Spleen (tissue), 11 donors: Measurements from ENCODE around the gene CEP350. TPM values are rescaled to one million over a fixed set of nuclear protein-coding genes. Genes with fewer than 3 reads are reported as not detected.
"Not testable (repeated sequence)": the region's sequence is repeated elsewhere in the genome, so short reads cannot be mapped to it uniquely, and the experiment has no call there.

ENCODE experiments used
- DNase-seq: peaks from one replicate; pipeline ENCODE4 v3.0.0-alpha.2; 2020
- H3K27ac ChIP-seq, 8 donors: fragments of 200-600 bp; sonication (generic) in 7 of 8; 1 replicate in 4 of 8; 2 replicates in 4 of 8; pipeline versions ENCODE4 v1.5.0 to v1.8.0; 2016 to 2021; ENCODE audit warnings: inconsistent platforms in 4 of 8, mild to moderate bottlenecking in 4 of 8, moderate library complexity in 1 of 8
- H3K27me3 ChIP-seq, 7 donors: fragments of 200-600 bp; sonication (generic) in 6 of 7; replicated peaks in 1 of 7; 1 replicate in 4 of 7; 2 replicates in 3 of 7; pipeline versions ENCODE4 v1.5.0 to v1.8.0; 2016 to 2021; ENCODE audit warnings: inconsistent platforms in 3 of 7, mild to moderate bottlenecking in 1 of 7
- H3K36me3 ChIP-seq, 6 donors: fragments of 200-600 bp; sonication (generic) in 5 of 6; 1 replicate in 4 of 6; 2 replicates in 2 of 6; pipeline versions ENCODE4 v1.5.0 to v1.8.0; 2016 to 2021; ENCODE audit warnings: inconsistent platforms in 2 of 6
- H3K4me1 ChIP-seq, 6 donors: fragments of 200-600 bp; sonication (generic) in 5 of 6; 1 replicate in 3 of 6; 2 replicates in 3 of 6; pipeline versions ENCODE4 v1.5.0 to v1.8.0; 2016 to 2021; ENCODE audit warnings: inconsistent platforms in 3 of 6
- H3K4me3 ChIP-seq, 8 donors: fragments of 200-600 bp; sonication (generic) in 7 of 8; 1 replicate in 4 of 8; 2 replicates in 4 of 8; pipeline versions ENCODE4 v1.5.0 to v1.8.0; 2016 to 2021; ENCODE audit warnings: inconsistent platforms in 4 of 8, mild to moderate bottlenecking in 4 of 8, moderate library complexity in 2 of 8
- H3K9me3 ChIP-seq, 8 donors: fragments of 200-600 bp; sonication (generic) in 7 of 8; 1 replicate in 4 of 8; 2 replicates in 4 of 8; pipeline versions ENCODE4 v1.5.0 to v1.8.0; 2016 to 2021; ENCODE audit warnings: inconsistent platforms in 4 of 8
- POLR2A ChIP-seq, 3 donors: fragments of 450-650 bp; IDR thresholded peaks; one replicate each; pipeline ENCODE4 v1.5.1; 2017; ENCODE audit warnings: antibody characterized with exemption in 3 of 3, mild to moderate bottlenecking in 1 of 3
- POLR2AphosphoS5 ChIP-seq, 3 donors: sonication (generic); formaldehyde crosslinking; IDR thresholded peaks; one replicate each; pipeline ENCODE4 v1.5.1; 2017; ENCODE audit warnings: antibody characterized with exemption in 3 of 3
- WGBS, 5 donors: extraction: QIAGEN DNeasy Blood & Tissue Kit in 3 of 5; methylation state at CpG; one replicate each; pipeline versions ENCODE4 v1.1.5 to v1.1.7; 2013 to 2018; 5-methylcytosine and 5-hydroxymethylcytosine counted together
- intact Hi-C: fragments of 100-400 bp; cut with DNase I; formaldehyde crosslinking; loops from one replicate; pipeline ENCODE4 v1.15.0; 2023; ENCODE audit warnings: low total_unique reads
- polyA plus RNA-seq, 3 donors: library from polyadenylated mRNA; stranded (reverse); fragments of 200-250 nt; gene quantifications; one replicate each; pipeline ENCODE4 v1.2.1, GENCODE V29; 2013
- total RNA-seq, 7 donors: library from RNA; depleted of rRNA in 3 of 7; stranded (reverse); fragments of >200 nt in 3 of 7; fragmentation: NEBNext Ultra II Directional in 4 of 7; extraction: Animal tissue kit (Norgen Biotek cat#: 25700) in 4 of 7; gene quantifications; one replicate each; pipeline versions ENCODE4 v1.1.0 to v1.2.1, GENCODE V29; 2016 to 2021
- TF ChIP-seq, protein P1 (sequence below), 11 experiments: fragments of 200-600 bp in 7 of 11; fragments of 450-650 bp in 4 of 11; sonication (generic) in 4 of 11; IDR thresholded peaks in 8 of 11; conservative IDR thresholded peaks in 3 of 11; 1 replicate in 7 of 11; 2 replicates in 4 of 11; pipeline versions ENCODE4 v1.4.0 to v1.8.0; 2016 to 2021; ENCODE audit warnings: antibody characterized with exemption in 11 of 11, inconsistent platforms in 4 of 11, mild to moderate bottlenecking in 1 of 11
- donor health status: healthy with polysubstance abuse.
- donor health status: DM: no; HTN: no; CAD: no; lungs with moderate emphysema.
- donor health status: DM: no; HTN: no; CAD: no.
- donor health status: Bipolar disorder and iron deficiency.
- donor health status: healthy.
- donor health status: DM: no; HTN: no; CAD: no.
- donor health status: DM: yes; HTN: yes; CAD: no.

Gene CEP350
- total and polyA plus RNA-seq, 10 donors, result 3.5 to 89.2 (median 66.0) TPM

DNA sequence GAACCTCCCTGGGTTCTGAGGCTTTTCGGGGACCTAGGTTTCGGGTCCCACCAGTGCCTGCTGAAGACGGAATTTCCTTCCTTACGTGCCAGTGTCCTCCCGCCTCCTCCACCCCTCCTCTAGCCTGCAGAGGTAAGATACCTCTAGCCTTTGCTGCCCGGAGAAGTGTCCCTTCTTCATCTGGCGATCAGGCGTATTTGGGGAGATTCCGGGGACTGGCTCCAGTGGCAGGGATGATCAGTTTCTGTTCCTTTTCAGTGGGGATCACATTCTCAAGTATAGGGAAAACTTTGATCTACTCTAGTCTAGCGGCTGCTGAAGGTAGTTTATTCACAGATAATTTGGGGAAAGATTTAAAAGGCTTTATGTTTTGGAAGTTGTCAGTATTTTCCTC lies 674 bp downstream of the CEP350 start:
- H3K27ac ChIP-seq, result peak overlapping the region; percentile 89 to 98 (median 97)
- no peaks in the 10 kb centered on the region for H3K27me3 ChIP-seq
- H3K4me3 ChIP-seq, result peak overlapping the region; percentile 62 to 95 (median 86)
- no peaks in the 10 kb centered on the region for H3K9me3 ChIP-seq
- 0 to 2% (median 1%) methylated on average over 10 of the region's 10 CpGs for WGBS, 5 donors
- peaks cover 18 to 83% (median 60%) of the 10 kb centered on the region in 6 donors for H3K4me1 ChIP-seq
- no peak for DNase-seq
- no peaks in the 10 kb centered on the region for H3K36me3 ChIP-seq
- intact Hi-C loops, result no loop called here
- TF ChIP-seq POLR2A (IDR thresholded peaks at IDR 0.05) (no peak), POLR2AphosphoS5 (IDR thresholded peaks at IDR 0.05) (peak in 1 of 3 donors; percentile 5)
- TF ChIP-seq, protein P1, sequence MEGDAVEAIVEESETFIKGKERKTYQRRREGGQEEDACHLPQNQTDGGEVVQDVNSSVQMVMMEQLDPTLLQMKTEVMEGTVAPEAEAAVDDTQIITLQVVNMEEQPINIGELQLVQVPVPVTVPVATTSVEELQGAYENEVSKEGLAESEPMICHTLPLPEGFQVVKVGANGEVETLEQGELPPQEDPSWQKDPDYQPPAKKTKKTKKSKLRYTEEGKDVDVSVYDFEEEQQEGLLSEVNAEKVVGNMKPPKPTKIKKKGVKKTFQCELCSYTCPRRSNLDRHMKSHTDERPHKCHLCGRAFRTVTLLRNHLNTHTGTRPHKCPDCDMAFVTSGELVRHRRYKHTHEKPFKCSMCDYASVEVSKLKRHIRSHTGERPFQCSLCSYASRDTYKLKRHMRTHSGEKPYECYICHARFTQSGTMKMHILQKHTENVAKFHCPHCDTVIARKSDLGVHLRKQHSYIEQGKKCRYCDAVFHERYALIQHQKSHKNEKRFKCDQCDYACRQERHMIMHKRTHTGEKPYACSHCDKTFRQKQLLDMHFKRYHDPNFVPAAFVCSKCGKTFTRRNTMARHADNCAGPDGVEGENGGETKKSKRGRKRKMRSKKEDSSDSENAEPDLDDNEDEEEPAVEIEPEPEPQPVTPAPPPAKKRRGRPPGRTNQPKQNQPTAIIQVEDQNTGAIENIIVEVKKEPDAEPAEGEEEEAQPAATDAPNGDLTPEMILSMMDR (IDR thresholded peaks at IDR 0.05 in 8 of 11, conservative IDR thresholded peaks at IDR 0.05 in 3 of 11), result no peak

DNA sequence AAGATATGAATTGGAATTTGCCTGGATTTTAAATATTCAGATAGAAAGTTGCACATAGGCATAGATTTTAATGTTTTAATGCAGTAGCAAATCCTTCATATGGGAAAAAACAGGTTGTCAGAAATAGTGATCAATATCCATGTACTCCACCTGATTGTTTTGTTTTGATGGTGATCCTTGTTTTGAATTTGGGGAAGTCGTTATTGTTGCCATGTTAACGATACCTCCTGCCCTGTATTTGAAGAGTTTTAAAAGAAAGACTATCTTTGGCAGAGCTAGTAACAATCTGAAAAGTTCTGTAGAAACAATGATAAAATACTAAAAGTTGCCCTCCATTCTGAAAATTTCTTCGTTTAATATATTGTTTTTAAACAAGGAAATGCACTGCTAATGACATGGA lies 1.1 kb downstream of the CEP350 start:
- Histone ChIP-seq H3K9me3 (no peaks in the 10 kb centered on the region), H3K27me3 (no peaks in the 10 kb centered on the region), H3K36me3 (no peaks in the 10 kb centered on the region), H3K4me3 (peak overlapping the region; percentile 62 to 95 (median 86)), H3K4me1 (peaks cover 18 to 86% (median 60%) of the 10 kb centered on the region in 6 donors), H3K27ac (peak overlapping the region in 6 of 8 donors; percentile 95 to 98 (median 98))
- WGBS, 5 donors, result 0 to 5% (median 3%) methylated on average over 3 of the region's 3 CpGs
- TF ChIP-seq, protein P1 (IDR thresholded peaks at IDR 0.05 in 8 of 11, conservative IDR thresholded peaks at IDR 0.05 in 3 of 11), result peak in 1 of 11 experiments; percentile 17
- no peak for TF ChIP-seq POLR2A (IDR thresholded peaks at IDR 0.05)
- DNase-seq, result no peak
- intact Hi-C loops, result no loop called here

- DNase-seq, result no peak
- intact Hi-C loops, result no loop called here
- no peak overlapping the region for H3K27ac ChIP-seq
- TF ChIP-seq, protein P1 (IDR thresholded peaks at IDR 0.05 in 8 of 11, conservative IDR thresholded peaks at IDR 0.05 in 3 of 11), result no peak
- TF ChIP-seq POLR2A (IDR thresholded peaks at IDR 0.05) (no peak), POLR2AphosphoS5 (IDR thresholded peaks at IDR 0.05) (no peak)
- 91 to 96% (median 93%) methylated on average over 3 of the region's 3 CpGs for WGBS, 5 donors
- peaks cover 0 to 4% (median 0%) of the 10 kb centered on the region in 8 donors for H3K9me3 ChIP-seq
- peaks cover 18 to 63% (median 41%) of the 10 kb centered on the region in 6 donors for H3K4me1 ChIP-seq
- no peak overlapping the region for H3K4me3 ChIP-seq
- H3K36me3 ChIP-seq, result peaks cover 0 to 14% (median 3%) of the 10 kb centered on the region in 6 donors
- H3K27me3 ChIP-seq, result no peaks in the 10 kb centered on the region
These were observed 3.7 kb downstream of the CEP350 start for GRCh38 chr1:179958359-179958758.

DNA sequence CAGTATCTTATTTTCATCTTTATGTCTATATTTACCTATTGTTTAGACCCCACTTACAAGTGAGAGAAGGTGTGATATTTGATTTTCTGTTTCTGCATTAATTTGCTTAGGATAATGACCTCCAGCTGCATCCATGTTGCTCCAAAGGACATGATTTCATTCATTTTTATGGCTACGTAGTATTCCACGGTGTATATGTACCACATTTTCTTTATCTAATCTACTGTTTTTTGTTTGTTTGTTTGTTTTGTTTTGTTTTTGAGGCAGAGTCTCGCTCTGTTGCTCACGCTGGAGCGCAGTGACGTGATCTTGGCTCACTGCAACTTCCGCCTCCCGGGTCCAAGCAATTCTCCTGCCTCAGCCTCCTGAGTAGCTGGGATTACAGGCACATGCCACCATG lies 7.6 kb downstream of the CEP350 start:
- H3K27me3 ChIP-seq, H3K27ac ChIP-seq, H3K4me3 ChIP-seq, DNase-seq, intact Hi-C loops: not testable (repeated sequence)
- 93 to 99% (median 98%) methylated on average over 8 of the region's 8 CpGs for WGBS, 5 donors
- Histone ChIP-seq H3K36me3 (peaks cover 0 to 24% (median 3%) of the 10 kb centered on the region in 6 donors), H3K4me1 (peaks cover 13 to 54% (median 27%) of the 10 kb centered on the region in 6 donors), H3K9me3 (peaks cover 0 to 18% (median 14%) of the 10 kb centered on the region in 8 donors)

- TF ChIP-seq, protein P1 (IDR thresholded peaks at IDR 0.05 in 8 of 11, conservative IDR thresholded peaks at IDR 0.05 in 3 of 11), result no peak
- TF ChIP-seq POLR2AphosphoS5 (IDR thresholded peaks at IDR 0.05) (no peak), POLR2A (IDR thresholded peaks at IDR 0.05) (no peak)
- peaks cover 0 to 31% (median 0%) of the 10 kb centered on the region in 6 donors for H3K36me3 ChIP-seq
- H3K27ac ChIP-seq, result no peak overlapping the region
- no peak overlapping the region for H3K4me3 ChIP-seq
- peaks cover 0 to 22% (median 18%) of the 10 kb centered on the region in 8 donors for H3K9me3 ChIP-seq
- intact Hi-C loops, result no loop called here
- peaks cover 13 to 63% (median 51%) of the 10 kb centered on the region in 6 donors for H3K4me1 ChIP-seq
- DNase-seq, result no peak
- no peaks in the 10 kb centered on the region for H3K27me3 ChIP-seq
These were observed 11.9 kb downstream of the CEP350 start for GRCh38 chr1:179966551-179966950.
